ENCODE results near the gene B4GALT2. TPM values are rescaled to one million over a fixed set of nuclear protein-coding genes. Genes with fewer than 3 reads are reported as not detected.

The B4GALT2 gene
- total RNA-seq, 6 experiments from 2014 or later = 87.8 to 107 (median 98.8) TPM

DNA sequence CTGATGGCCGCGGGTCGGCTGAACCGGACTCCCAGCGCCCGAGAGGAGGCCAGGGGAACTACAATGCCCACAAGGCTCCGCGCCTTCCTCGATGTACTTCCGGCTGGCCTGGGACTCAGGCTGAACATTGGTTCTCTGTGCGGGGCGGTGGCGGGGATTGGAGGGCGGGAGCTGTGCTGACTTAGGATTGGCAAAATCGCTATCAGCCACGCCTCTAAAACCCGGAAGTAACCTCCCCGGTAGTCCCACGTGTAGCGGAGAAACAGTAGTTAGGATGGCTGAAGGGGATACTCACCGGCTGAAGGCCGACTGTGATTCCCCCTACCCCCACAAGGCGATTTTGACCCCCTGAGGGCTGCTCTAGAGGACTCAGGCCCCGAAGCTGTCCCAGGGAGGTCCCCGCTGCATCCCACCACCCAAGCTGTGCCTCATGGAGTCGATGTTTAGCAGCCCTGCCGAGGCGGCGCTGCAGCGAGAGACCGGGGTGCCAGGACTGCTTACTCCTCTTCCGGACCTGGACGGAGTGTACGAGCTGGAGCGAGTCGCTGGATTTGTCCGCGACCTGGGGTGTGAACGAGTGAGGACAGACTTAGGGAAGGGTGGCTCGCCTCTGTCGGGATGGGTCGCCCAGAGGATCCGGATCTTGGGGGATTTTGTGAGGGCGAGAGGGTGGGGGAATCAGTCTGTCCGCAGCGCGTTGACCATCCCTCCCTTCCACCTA is 9.1 kb upstream of the B4GALT2 start, which contains the start of gene DPH2:
TSS of gene DPH2 (plus strand) at position 265 of the 721 bp plus-strand sequence. CDS start at position 431, 166 bp downstream.
- Mint-ChIP-seq H3K36me3 (ENCODE audit: low read depth) (peaks cover 20% of the 10 kb centered on the region), H3K4me1 (ENCODE audit: low read depth) (peaks cover 20% of the 10 kb centered on the region), H3K27me3 (ENCODE audit: insufficient read depth) (no peaks in the 10 kb centered on the region), H3K4me3 (peak within 1 kb of the TSS; percentile 99), H3K9me3 (no peaks in the 10 kb centered on the region), H3K27ac (peak within 1 kb of the TSS; percentile 70)
- peak; percentile 96 for DNase-seq
- TF ChIP-seq CTCF (IDR thresholded peaks at IDR 0.05) = peak; percentile 28; the same call in 1 of the 2 replicates

- H3K27me3 Mint-ChIP-seq (ENCODE audit: insufficient read depth) = no peaks in the 10 kb centered on the region
- peaks cover 20% of the 10 kb centered on the region for H3K36me3 Mint-ChIP-seq (ENCODE audit: low read depth)
- peaks cover 20% of the 10 kb centered on the region for H3K4me1 Mint-ChIP-seq (ENCODE audit: low read depth)
- peak overlapping the region; percentile 99 for H3K4me3 Mint-ChIP-seq
- H3K27ac Mint-ChIP-seq = peak overlapping the region; percentile 70
- no peak for TF ChIP-seq CTCF (IDR thresholded peaks at IDR 0.05)
- no peaks in the 10 kb centered on the region for H3K9me3 Mint-ChIP-seq
- no peak for DNase-seq
These were observed 8.5 kb upstream of the B4GALT2 start for GRCh38 chr1:43970502-43970901.

DNA sequence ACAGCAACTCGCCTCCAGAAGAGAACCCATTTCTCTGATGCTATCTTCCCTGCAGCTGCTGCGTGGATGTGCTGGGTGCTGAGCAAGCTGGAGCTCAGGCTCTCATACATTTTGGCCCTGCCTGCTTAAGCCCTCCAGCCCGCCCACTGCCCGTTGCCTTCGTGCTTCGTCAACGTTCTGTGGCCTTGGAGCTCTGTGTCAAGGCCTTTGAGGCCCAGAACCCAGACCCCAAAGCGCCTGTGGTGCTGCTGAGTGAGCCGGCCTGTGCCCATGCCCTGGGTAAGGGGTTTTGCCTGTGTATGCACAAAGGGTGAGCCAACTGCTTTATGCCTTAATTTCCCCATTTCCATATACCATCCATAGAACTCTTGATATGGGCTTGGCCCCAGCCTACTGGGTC is 8.1 kb upstream of the B4GALT2 start:
- no peaks in the 10 kb centered on the region for H3K27me3 Mint-ChIP-seq (ENCODE audit: insufficient read depth)
- no peak for TF ChIP-seq CTCF (IDR thresholded peaks at IDR 0.05)
- peak overlapping the region; percentile 99 for H3K4me3 Mint-ChIP-seq
- H3K9me3 Mint-ChIP-seq = no peaks in the 10 kb centered on the region
- peaks cover 20% of the 10 kb centered on the region for H3K36me3 Mint-ChIP-seq (ENCODE audit: low read depth)
- H3K4me1 Mint-ChIP-seq (ENCODE audit: low read depth) = peaks cover 23% of the 10 kb centered on the region
- no peak for DNase-seq
- no peak overlapping the region for H3K27ac Mint-ChIP-seq

GRCh38 chr1:43971336-43971980 is 7.6 kb upstream of the B4GALT2 start:
- Mint-ChIP-seq H3K9me3 (no peaks in the 10 kb centered on the region), H3K4me3 (peak overlapping the region; percentile 99), H3K4me1 (ENCODE audit: low read depth) (peaks cover 28% of the 10 kb centered on the region), H3K36me3 (ENCODE audit: low read depth) (peaks cover 25% of the 10 kb centered on the region), H3K27ac (no peak overlapping the region), H3K27me3 (ENCODE audit: insufficient read depth) (no peaks in the 10 kb centered on the region)
- TF ChIP-seq CTCF (IDR thresholded peaks at IDR 0.05) = no peak
- no peak for DNase-seq

GRCh38 chr1:43973981-43974442 is 5.0 kb upstream of the B4GALT2 start:
- TF ChIP-seq CTCF (IDR thresholded peaks at IDR 0.05) = no peak
- Mint-ChIP-seq H3K27ac (peak overlapping the region; percentile 81), H3K27me3 (ENCODE audit: insufficient read depth) (peaks cover 4% of the 10 kb centered on the region; the same call in 1 of the 2 replicates), H3K9me3 (no peaks in the 10 kb centered on the region), H3K36me3 (ENCODE audit: low read depth) (peaks cover 27% of the 10 kb centered on the region), H3K4me3 (peak overlapping the region; percentile 92), H3K4me1 (ENCODE audit: low read depth) (peaks cover 52% of the 10 kb centered on the region)
- no peak for DNase-seq

Measured in HFFc6 (cell line).